Measurements from ENCODE around the gene NR4A3.
"Not testable (repeated sequence)": the region's sequence is repeated elsewhere in the genome, so short reads cannot be mapped to it uniquely, and the experiment has no call there.

Gene NR4A3

DNA sequence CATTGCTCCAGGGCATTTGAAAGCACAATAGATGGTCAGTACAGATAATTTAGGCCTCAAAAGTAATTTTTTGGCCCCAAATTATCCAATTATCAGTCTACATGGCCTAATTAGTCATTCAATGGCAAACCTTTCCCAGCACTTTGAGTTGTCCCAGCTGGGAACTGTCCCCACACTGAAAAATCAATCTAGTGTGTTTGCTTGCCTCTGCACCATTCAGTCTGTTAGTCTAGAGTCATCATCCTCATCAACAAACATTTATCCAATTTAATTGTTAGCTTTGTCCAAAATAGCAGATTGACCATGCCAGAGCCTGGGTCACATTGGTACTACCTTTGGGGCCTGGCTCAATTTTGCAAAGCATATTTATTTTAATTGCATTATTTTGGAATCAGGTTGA lies 13.9 kb downstream of the NR4A3 start:
- DNase-seq = no peak

DNA sequence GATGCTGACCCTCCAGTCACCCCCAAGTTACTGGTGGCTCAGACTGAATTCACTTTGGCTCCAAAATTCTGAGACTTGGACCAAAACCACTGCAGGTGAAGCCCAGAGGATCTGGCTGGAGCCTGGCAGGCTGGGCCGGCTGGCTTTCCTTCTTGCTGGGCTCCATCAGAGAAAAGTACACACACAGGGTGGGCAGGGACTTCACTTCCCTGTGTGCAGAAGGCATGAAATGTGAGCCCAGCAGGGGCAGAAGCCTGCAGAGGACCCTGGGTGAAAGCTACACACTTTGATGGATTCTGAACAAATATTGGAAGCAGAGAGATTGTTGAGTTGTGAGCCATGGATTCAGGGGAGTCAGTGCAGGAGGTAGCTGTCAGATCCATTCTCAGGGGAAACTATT lies 18.4 kb downstream of the NR4A3 start:
- no peak for DNase-seq

DNA sequence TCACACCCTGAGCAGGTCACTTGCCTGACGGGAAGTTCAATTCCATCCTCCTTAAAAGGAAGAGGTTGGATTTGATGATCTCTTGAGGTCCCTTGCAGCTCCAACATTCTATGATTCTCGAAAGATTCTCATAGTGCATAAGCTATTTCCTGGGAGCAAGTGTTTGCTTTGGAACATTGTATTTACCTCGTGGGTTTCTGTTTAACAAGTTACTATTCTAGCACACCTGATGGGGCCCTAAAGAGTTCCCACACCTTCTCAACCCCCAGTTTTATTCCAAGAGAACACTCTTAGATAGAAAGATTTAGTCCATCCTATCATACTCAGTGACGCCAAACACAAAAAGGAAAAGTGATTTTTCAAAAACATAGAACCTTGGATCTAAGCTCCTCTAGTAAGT lies 23.4 kb downstream of the NR4A3 start:
- no peak for DNase-seq

DNA sequence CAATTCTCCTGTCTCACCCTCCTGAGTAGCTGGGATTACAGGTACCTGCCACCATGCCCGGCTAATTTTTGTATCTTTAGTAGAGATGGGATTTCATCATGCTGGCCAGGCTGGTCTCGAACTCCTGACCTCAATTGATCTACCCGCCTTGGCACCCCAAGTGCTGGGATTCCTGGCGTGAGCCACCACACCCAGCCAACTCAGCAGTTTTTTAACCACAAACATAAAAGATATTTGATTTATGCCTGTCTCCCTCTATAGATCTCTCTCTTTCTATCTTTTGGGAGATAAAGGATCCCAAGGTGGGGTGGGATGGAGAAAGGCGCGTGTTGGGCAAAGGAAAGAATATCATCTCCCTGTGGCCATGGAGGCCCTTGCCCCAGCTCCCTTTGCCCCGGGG lies 26.8 kb downstream of the NR4A3 start:
- DNase-seq = no peak

DNA sequence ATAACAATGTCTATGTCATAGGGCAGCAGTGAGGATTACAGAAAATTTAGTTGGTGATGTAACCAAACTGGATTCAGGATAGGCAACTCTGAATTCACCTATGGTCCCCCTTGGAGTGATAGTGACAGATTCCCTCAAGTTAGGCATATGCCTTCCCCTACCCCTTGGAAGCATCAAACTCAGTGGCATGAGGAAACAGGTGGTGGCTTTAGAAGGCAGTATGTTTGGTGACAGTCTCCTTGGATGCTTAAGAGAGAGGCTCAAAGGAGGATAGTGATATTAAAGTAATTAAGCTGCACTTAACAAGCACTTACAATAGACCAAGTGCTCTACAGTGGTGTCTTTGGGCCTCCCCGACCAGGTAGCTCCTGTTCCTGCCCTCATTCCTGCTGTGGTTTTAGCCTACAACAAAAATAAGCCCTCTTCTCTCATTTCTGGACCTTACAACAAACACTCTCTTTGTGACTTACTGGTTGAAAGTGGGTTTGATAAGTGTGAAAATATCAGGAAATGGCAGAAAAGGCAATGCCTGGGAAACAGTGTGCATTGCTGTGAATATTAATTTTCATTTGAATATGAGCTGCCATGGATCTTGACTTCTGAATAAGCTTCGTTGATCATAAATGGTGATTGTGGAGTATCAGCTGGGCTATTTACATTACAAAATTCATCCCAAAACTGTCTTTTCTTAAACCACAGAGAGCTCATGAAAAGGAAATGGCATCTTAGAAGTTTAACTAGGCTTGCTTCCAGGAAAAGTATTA lies 29.2 kb downstream of the NR4A3 start:
- no peak for DNase-seq

DNA sequence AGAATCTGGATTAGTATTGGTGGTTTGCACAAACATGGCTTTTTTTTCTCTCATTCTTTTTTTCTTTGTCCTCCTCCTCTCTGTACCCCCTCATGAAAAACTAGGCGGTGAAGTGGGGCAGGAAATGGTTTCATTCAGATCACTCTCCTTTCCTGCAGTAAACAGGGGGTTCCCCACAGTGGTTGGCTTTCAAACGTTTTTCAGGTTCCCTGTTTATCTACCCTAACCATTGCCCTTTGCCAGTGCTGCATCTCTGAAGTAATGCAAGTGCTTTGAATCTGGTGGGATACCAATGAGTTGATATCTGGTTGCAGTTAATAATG lies 29.8 kb downstream of the NR4A3 start:
- DNase-seq = peak; percentile 47

DNA sequence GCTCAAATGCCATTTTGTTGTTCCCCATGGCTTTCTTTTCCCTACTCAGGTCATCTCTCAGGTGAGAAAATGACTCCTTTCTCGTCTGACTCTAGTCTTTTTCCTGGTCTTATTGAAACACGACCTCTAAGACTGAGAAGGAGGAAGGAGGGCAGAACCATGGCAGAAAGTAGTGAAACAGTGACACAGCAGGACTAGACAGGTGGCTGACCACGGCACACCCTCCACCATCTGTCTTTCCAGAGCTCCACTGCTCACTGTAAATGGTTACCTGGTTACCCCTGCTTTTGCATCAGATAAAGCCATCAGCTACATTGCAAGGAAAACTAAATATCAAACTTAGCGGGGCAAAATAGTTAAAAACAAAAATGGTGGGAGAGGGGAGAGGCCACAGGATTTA lies 30.9 kb downstream of the NR4A3 start:
- DNase-seq = no peak

DNA sequence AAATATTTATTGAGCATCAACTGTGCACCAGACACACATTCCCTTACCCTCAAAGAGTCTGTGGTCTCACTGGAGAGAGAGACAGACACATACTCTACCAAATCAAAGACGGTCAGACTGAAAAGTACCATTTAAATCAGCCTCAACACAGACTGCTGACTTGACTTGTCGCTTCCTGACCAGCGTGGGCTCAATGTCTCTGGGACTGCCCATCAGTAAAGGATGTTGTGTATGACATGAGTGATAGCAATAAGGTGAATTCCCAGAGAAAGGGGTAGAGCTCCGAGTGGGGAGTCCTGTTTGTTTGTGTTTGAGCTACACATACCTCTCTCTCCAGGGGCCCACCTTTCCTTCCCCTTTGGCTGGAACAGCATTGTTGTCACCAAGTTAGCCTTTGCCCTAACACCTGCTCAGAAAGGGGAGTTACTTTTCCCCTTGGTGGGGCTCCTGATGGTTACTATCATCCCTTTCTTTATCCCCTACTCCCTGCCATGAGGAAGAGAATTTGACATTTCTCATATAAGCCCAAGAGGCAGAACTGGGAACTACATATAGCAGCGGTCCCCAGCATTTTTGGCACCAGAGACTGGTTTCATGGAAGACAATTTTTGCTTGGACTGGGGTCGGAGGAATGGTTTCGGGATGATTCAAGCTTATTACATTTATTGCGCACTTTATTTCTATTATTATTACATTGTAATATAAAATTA lies 33.9 kb downstream of the NR4A3 start:
- no peak for DNase-seq

DNA sequence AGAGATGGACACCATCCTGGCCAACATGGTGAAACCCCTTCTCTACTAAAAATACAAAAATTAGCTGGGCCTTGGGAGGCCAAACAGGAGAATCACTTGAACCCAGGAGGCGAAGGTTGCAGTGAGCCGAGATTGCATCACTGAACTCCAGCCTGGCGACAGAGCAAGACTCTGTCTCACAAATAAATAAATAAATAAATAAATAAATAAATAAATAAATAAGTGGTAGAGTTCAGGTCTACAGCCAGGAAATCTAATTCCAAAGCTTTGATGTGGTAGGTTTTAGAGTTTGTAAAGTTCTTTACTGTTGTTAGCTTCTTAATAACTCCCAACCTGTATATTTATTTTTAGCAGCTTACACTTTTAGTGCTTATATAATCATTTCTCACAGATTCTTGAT lies 35.9 kb downstream of the NR4A3 start:
- DNase-seq = not testable (repeated sequence)

DNA sequence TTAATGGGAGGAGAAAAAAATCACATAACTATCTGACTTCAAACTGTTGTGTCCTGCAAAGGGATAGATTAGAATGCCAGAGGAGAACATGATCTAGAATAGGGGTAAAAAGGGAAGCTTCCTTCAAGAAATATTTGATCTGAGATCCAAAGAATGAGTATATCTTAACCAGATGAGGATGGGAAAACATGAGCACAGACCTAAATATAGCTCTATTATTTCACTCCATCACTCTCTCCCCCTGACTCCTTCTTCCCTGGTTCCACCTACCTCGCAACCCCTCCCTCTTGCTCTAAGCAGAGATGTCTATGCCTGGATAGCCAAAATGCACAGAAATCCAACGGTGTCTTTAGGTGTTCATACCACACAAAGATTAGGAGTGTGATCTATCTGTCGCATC lies 36.4 kb downstream of the NR4A3 start:
- DNase-seq = no peak

DNA sequence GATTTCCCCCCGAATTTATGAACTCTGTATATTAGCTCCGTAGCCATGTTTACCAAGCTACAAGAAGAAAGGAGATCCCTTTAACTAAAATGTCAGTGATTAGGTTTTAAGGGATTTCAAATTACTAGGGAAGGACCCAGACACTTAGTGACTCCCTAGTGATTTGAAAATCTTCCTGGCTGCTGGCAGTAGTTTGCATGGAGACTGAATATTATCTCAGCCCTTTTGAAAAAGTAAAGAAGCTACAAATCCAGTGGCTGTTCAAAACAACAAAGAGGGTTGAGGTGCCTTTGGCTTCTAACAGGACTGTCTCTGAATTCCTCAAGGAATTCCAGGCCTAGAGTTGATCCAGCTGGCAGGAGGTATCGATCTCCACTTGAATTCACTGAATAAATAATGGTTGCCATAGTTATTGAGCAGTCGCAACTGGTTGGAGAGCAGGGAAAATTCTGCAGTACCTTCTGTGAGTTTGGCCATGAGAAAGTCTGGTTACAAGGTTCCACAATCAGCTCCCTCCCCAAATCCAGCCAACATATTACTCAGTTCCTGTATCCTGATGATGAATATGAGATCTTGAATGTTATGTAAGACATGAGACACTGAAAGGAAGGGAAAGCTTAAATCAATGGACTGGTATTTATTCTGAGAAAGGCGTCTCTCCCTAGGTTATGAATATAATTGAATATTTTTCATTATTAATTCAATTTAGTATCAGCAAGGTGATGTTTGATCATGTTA lies 37.7 kb downstream of the NR4A3 start:
- no peak for DNase-seq

DNA sequence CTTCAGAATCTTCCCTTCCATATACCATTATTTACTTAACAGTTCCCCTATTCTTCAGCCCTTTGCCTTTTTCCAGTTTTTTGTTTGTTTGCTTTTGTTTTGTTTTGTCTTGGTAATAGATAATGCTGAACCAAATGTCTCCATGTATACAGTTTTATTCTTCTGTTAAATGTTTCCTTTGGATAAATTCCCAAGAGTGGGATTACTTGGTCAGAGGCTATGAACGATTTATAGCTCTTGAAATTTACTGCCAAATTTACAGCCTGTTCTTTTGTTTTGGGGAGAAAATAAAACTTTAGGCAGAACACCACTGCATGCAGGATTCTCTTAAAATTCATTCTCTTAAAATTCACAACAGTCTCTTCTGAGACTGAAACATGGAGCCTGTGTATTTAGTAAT lies 38.6 kb downstream of the NR4A3 start:
- DNase-seq = no peak

DNA sequence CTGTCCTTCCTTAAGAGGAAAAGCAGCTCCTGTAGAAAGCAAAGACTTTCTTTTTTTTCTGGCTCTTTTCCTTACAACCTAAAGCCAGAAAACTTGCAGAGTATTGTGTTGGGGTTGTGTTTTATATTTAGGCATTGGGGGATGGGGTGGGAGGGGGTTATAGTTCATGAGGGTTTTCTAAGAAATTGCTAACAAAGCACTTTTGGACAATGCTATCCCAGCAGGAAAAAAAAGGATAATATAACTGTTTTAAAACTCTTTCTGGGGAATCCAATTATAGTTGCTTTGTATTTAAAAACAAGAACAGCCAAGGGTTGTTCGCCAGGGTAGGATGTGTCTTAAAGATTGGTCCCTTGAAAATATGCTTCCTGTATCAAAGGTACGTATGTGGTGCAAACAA lies 42.3 kb downstream of the NR4A3 start:
- DNase-seq = no peak

DNA sequence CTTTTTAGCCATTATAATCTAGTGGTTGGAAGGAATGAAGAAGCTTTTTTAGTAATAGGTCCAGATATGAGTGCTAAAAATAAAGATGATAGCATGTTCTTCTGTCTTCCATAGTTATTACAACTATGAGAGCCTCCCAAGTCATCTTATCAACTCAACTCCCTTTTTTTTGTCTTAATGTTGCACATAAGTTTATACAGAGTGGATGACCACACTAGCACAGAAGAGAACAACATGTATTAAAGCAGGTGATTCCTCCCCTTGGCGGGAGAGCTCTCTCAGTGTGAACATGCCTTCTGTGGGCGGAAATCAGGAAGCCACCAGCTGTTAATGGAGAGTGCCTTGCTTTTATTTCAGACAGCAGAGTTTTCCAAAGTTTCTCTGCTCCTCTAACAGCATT lies 44.7 kb downstream of the NR4A3 start:
- DNase-seq = no peak

DNA sequence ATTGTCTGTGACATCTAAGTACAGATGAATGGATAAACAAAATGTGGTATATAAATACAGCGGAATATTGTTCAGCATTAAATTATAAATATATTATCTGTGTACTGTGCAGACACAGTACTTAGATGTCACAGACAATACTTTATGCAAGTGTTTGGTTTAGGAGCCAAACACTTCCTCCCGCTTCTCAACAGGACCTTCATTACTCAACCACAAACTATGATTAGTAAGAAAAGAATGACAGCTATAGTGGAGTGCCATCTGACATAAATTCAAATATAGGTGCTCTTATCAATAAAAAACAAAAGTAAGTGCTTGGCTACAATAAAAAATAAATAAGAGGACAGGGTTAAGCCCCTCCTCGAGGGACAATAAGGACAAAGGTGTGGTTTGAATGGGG lies 45.9 kb downstream of the NR4A3 start:
- no peak for DNase-seq

DNA sequence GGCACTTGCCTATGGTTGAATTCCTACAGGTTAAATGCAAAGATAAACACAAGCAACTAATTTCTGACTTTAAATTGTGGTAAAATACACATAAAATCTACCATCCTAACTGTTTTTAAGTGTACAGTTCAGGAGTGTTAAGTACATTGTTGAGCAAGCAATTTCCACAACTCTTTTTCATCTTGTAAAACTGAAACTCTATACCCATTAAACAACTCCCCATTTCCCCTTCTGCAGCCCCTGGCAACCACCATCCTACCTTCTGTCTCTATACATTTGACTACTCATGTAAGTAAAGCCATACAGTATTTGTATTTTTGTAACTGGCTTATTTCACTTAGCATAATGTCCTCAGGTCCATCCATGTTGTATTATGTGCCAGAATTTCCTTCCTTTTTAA lies 46.3 kb downstream of the NR4A3 start:
- DNase-seq = no peak

DNA sequence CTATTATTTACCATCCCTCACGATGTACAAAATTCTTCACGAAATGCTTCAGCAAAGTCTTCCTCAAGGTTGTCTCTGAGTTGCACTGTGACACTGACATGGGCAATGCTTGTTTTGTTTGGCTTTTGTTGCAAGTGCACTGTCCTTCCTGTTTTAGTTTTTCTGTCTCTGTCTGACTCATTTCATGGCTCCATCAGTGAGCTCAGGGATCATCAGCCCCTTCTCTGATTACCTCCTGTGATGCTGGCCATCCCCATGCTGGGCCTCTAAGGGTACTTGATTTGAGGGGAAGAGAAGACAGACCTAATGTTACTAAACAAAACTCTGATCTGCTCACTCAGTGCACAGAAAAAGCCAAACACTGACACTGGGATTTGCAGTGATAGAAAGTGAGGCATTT lies 47.2 kb downstream of the NR4A3 start:
- no peak for DNase-seq

DNA sequence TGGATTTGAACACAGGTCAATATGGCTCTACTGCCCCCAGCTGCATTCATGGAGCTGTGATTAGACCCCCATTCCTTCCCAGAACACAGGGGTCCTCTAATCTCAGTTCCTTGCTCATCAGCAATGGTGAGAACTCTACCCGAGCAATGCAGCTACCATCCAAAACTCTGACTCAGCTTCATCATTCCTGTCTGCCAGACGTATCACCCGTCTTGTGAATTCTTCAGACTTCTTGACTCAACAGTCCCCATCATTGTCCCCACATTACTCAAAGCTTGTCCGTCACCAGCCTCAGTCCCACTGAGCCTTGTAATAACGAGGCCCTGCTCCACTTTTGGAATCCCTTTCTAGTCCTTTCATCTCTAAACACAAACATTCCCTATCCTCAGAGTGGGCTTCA lies 48.4 kb downstream of the NR4A3 start:
- DNase-seq = no peak

DNA sequence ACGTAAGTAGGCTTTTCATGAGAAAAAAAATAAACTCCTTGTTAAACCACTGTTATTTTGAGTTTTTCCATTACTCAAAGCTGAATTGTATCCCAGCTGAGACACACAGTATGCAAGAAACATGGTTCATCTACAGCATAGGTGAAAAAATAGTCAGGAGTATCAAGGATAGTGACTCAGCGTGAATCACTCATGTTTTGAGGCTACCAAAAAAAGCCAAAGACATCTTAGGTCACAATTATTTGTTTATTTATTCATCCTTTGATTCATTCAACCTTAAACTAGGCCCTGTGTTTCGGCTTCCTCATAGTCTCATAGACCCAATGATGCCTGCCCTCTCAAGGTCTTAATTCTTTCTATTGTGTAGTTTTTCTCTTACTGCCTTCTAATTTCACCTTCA lies 51.8 kb downstream of the NR4A3 start:
- no peak for DNase-seq

DNA sequence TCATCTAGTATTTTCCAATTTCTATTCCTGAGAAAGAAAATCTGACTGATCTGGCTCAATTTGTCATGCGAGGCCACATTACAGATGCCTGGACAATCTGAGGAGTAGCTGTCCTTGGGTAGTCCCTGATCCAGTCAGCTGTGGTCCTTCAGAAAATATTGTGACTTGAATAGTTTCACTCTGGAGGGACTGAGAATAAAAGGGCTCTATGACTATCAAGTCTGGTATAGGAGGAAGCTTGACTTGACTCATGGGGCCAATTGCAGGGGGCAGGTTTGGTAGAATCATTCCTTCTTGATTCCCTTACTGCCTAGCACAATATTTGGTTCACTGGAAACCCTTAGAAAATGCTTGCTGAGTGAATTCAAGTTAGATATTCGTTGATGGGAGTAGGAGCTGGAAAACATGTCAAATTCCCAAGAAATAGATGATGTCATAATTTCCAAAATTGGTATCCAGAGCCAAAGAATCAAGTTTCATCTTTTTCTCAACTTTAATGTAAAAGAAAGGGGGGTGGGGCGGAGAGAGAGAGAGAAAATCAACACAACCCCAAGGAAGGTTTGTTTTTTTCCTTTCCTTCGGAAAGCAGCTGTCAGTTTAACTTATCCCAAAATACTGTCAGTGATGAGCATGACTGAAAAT lies 52.4 kb downstream of the NR4A3 start:
- DNase-seq = peak; percentile 39

DNA sequence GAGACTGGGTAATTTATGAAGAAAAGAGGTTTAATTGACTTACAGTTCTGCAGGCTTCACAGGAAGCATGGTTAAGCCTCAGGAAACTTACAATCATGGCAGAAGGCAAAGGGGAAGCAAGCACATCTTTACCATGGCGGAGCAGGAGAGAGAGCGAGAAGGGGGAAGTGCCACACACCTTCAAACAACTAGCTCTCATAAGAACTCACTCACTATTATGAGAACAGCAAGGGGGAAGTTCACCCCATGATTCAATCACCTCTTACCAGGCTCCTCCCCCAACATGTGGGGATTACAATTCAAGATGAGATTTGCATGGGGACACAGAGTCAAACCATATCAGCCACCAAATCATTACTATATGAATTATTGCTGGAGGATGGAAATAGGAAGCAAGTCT lies 54.5 kb downstream of the NR4A3 start:
- no peak for DNase-seq

DNA sequence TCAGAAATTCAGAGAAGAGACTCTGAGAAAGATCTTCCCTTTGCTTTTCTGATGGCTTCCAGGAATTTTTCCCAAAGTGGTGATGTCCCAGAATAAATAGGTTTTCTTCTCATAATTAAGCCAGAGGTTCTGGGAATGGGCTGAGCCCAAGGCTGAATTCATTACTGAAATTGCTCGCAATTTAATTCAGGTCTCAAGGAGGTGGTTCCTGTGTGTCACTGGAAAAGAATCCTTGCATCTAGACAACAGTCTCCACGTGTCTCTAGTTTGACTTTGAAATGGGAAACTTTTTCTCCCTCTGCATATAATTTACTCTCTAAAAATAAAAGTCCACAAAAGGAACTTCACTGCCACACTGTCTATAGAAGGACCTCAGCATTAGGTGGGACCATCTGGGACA lies 57.0 kb downstream of the NR4A3 start:
- no peak for DNase-seq

DNA sequence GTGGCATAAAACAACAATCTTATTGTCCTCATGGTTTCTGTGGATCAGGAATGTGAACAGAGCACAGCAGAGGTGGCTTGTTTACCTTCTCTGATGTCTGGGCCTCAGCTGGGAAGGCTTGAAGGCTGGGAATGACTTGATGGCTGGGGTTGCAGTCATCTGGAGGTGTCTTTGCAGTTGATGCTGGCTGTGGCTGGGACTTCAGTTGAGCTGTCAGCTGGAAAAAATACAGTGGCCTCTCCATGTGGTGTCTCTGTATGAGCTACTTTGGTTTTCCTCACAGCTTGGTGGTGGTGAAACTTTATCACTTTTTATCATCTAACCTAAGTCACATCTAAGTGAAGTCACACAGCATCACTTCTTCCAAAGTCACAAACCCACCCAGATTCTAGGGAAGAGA lies 60.1 kb downstream of the NR4A3 start:
- peak; percentile 40 for DNase-seq

DNA sequence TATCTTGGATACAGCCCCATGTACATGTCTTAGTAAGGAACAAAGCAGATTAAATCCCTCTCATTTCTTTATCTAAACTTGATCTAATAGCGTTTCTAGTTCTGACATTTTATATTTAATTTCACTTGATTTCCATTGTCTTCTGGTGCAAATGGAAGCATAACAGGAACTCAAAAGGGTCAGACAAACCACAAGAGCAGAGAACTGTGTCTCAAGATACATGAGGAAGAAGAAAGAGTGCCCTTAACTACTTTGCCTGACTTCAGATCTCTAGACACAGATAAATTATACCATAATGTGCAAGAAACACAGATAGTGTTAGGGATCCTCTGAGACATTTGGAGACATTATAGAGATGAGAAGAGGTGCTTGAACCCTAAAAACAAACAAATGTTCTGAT lies 64.1 kb downstream of the NR4A3 start:
- no peak for DNase-seq
